WERI-Rb-1 (cell line): ENCODE measurements around the gene ATP2A3.

Experiments used
- DNase-seq: peaks from one replicate; pipeline ENCODE4 v3.0.0-alpha.2; 2020
- H3K27ac ChIP-seq: fragments of 250-450 bp; sonication (Bioruptor Pico); 2 replicates; pipeline ENCODE4 v1.5.1; 2020; ENCODE audit warnings: mild to moderate bottlenecking, moderate library complexity
- H3K27me3 ChIP-seq: fragments of 250-450 bp; sonication (Bioruptor Pico); 2 replicates; pipeline ENCODE4 v1.5.1; 2021; ENCODE audit warnings: mild to moderate bottlenecking, low read depth, moderate library complexity; ENCODE audit not compliant: insufficient read depth, severe bottlenecking
- H3K36me3 ChIP-seq: fragments of 250-450 bp; sonication (Bioruptor Pico); 2 replicates; pipeline ENCODE4 v1.5.1; 2020; ENCODE audit warnings: mild to moderate bottlenecking, moderate library complexity
- H3K4me3 ChIP-seq: 2 replicates; pipeline ENCODE4 v1.5.1; 2011; ENCODE audit warnings: low read depth, mild to moderate bottlenecking, control low read depth, low read length
- H3K9me3 ChIP-seq: fragments of 250-450 bp; sonication (Bioruptor Pico); 2 replicates; pipeline ENCODE4 v1.5.1; 2021; ENCODE audit warnings: mild to moderate bottlenecking, moderate library complexity; ENCODE audit not compliant: severe bottlenecking
- TF ChIP-seq, protein P1 (sequence below): IDR thresholded peaks from 2 replicates; pipeline ENCODE4 v1.5.1; 2011; ENCODE audit warnings: low read depth, mild to moderate bottlenecking, control low read depth, inconsistent platforms, low read length

The ATP2A3 gene

DNA sequence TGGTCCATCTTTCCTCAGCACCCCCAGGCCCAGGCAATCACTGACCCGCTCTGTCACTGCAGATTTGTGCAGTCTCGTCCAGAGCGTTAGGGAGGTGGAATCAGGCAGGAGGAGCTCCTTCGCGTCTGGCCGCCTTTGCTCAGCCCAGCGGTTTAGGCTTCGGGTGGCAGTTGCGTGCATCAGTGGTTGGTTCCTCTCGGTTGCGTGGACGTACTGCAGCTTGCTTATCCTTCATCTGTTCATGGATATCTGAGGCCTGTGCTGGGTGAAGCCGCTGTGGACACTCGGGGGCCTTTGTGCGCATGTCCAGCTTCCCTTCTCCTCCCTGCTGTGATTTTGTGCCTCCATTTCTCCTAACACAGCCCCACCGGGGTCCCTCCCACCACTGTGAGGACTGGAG lies 43.2 kb downstream of the ATP2A3 start:
- Histone ChIP-seq H3K27ac (no peak overlapping the region), H3K9me3 (no peaks in the 10 kb centered on the region), H3K4me3 (no peak overlapping the region), H3K27me3 (no peaks in the 10 kb centered on the region), H3K36me3 (no peaks in the 10 kb centered on the region)
- no peak for DNase-seq
- TF ChIP-seq, protein P1, sequence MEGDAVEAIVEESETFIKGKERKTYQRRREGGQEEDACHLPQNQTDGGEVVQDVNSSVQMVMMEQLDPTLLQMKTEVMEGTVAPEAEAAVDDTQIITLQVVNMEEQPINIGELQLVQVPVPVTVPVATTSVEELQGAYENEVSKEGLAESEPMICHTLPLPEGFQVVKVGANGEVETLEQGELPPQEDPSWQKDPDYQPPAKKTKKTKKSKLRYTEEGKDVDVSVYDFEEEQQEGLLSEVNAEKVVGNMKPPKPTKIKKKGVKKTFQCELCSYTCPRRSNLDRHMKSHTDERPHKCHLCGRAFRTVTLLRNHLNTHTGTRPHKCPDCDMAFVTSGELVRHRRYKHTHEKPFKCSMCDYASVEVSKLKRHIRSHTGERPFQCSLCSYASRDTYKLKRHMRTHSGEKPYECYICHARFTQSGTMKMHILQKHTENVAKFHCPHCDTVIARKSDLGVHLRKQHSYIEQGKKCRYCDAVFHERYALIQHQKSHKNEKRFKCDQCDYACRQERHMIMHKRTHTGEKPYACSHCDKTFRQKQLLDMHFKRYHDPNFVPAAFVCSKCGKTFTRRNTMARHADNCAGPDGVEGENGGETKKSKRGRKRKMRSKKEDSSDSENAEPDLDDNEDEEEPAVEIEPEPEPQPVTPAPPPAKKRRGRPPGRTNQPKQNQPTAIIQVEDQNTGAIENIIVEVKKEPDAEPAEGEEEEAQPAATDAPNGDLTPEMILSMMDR = no peak

DNA sequence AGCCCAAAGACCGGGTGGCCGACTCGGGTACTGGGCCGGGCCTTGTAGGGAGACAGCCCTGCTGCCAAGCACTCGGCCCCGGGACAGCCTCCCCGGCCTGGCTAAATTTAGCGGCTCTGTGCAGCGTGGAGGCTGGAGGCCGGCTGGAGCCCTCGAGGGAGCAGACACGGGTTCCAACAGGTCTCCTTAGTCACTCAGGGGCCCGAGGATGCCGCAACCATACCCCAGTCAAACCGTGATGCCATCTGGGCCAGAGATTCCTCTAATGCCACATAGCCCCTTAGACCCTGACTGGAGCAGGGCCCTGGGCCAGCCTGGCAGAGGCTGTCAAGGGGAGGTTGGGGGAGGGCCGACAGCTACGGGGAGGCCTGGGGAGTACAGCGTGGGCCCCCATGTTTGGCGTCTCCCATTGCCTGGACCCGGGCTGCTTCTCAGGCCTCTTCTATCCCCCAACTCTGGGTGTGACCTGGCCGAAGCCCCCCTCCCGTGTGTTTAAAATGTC lies 45.1 kb downstream of the ATP2A3 start:
- no peak for DNase-seq
- no peak overlapping the region for H3K4me3 ChIP-seq
- no peaks in the 10 kb centered on the region for H3K36me3 ChIP-seq
- TF ChIP-seq, protein P1 = no peak
- no peaks in the 10 kb centered on the region for H3K27me3 ChIP-seq
- H3K27ac ChIP-seq = no peak overlapping the region
- H3K9me3 ChIP-seq = no peaks in the 10 kb centered on the region

DNA sequence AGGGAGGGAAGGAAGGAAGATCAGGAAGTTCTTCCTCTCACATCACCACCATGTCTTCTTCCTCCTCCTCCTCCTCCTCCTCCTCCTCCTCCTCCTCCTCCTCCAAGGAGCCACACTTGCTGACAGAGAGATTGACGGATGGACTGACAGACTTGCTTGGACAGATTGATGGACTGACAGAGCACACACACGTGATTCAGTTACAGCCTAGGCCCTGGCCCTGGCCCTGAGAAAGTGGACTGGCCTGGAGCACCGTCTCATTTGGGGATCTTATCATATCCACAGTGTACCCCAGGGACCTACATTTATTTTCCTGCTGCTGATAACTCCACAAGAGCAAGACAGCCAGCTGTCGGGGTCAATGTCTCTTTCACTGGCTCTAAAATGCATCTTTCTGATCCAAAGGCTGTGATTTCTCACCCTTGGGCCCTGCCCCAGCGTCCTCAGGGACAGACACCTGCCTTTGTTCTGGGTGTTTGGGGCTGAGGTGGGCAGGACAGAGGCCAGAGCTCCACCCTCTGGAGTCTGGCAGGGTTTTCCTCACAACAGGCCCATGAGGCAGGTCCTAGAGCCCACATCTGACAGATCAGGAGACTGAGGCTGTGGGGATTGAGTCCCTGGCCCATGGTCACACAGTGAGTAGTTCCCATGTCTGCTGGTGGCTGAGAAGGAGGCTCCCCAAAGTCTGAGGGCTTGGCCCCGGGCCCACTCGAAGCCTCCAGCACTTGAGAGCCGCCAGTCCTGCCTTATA lies 45.7 kb downstream of the ATP2A3 start:
- Histone ChIP-seq H3K9me3 (no peaks in the 10 kb centered on the region), H3K36me3 (no peaks in the 10 kb centered on the region), H3K27ac (no peak overlapping the region), H3K4me3 (no peak overlapping the region), H3K27me3 (no peaks in the 10 kb centered on the region)
- TF ChIP-seq, protein P1 = no peak
- DNase-seq = no peak

DNA sequence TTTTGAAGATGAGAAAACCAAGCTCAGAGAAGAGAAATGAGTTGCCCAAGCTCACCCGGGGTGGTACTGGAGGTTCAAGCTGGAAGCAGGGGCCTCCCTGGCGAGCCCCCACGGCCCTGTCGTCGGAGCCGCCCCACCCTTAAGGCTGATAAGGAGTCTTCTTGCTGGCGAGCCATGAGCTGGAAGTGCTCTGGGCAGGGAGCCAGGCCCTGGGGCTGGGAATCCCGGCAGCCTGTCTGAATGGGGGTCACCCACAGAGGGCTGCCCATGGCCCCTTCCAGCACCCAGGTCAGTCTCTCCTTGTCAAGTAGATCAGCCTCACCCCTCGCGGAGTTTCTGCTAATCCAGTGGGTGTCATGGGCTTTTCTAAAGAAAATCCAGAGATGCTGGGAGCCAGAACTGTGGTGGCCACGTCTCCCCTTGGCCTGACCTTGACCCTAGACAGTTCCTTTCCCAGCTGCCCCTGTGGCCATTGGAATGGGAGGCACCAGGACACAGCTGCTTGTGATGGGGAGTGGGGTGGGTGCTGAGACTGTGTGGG lies 46.8 kb downstream of the ATP2A3 start:
- H3K27me3 ChIP-seq = no peaks in the 10 kb centered on the region
- TF ChIP-seq, protein P1 = no peak
- no peak overlapping the region for H3K4me3 ChIP-seq
- no peaks in the 10 kb centered on the region for H3K9me3 ChIP-seq
- no peaks in the 10 kb centered on the region for H3K36me3 ChIP-seq
- H3K27ac ChIP-seq = no peak overlapping the region
- DNase-seq = no peak

DNA sequence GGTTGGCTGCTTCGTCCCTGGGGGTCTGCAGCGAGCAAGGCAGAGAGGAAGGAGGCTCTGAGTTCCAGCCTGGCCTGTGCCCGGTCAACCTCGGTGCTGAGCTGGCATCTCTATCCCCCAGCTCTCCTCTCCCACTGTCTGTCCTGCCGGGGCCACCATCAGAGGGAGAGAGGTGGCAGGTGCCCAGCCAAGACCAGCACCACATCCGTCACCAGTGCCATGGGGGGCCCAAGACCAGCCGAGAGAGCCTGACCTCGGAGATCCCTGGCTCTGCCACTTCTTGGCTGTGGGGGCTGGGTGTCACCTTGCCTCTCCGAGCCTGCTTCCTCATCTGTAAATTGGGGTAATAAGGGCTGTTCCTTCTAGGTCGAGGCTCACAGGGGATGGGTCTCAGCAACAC lies 47.4 kb downstream of the ATP2A3 start:
- DNase-seq = no peak
- TF ChIP-seq, protein P1 = no peak
- H3K4me3 ChIP-seq = no peak overlapping the region
- no peaks in the 10 kb centered on the region for H3K36me3 ChIP-seq
- no peaks in the 10 kb centered on the region for H3K27me3 ChIP-seq
- no peak overlapping the region for H3K27ac ChIP-seq
- no peaks in the 10 kb centered on the region for H3K9me3 ChIP-seq
